NOMO-1 treated with dmso at 0.1 percent for 144 hours (cell line): Measurements from ENCODE around the gene IFNAR1.
"Not testable (repeated sequence)": the region's sequence is repeated elsewhere in the genome, so short reads cannot be mapped to it uniquely, and the experiment has no call there.

ENCODE experiments used
- DNase-seq: peaks from one replicate; lab custom pipeline; 2025; ENCODE audit not compliant: unreplicated experiment; lab: John Stamatoyannopoulos, UW

The IFNAR1 gene

GRCh38 chr21:33374450-33375096, 49.8 kb downstream of the IFNAR1 start:
- DNase-seq, result peak; percentile 66

GRCh38 chr21:33375101-33375644, 50.4 kb downstream of the IFNAR1 start:
- no peak for DNase-seq

GRCh38 chr21:33377221-33377920, 52.6 kb downstream of the IFNAR1 start:
- DNase-seq, result no peak

GRCh38 chr21:33378081-33378480, 53.3 kb downstream of the IFNAR1 start:
- no peak for DNase-seq

GRCh38 chr21:33379934-33380333, 55.2 kb downstream of the IFNAR1 start:
- peak; percentile 71 for DNase-seq

- DNase-seq, result peak; percentile 87
Measured at GRCh38 chr21:33380483-33380998, 55.8 kb downstream of the IFNAR1 start.

- DNase-seq, result not testable (repeated sequence)
Measured at GRCh38 chr21:33381381-33381780, 56.6 kb downstream of the IFNAR1 start.

GRCh38 chr21:33383056-33383888, 58.5 kb downstream of the IFNAR1 start:
- peak; percentile 96 for DNase-seq

- DNase-seq, result no peak
Measured at GRCh38 chr21:33384841-33385331, 60.1 kb downstream of the IFNAR1 start.

GRCh38 chr21:33386222-33386784, 61.5 kb downstream of the IFNAR1 start:
- no peak for DNase-seq

- no peak for DNase-seq
Measured at GRCh38 chr21:33387294-33387693, 62.5 kb downstream of the IFNAR1 start.

GRCh38 chr21:33388188-33388587, 63.4 kb downstream of the IFNAR1 start:
- DNase-seq, result peak; percentile 60

GRCh38 chr21:33390479-33390878, 65.7 kb downstream of the IFNAR1 start:
- no peak for DNase-seq

- peak; percentile 39 for DNase-seq
Measured at GRCh38 chr21:33391656-33392055, 66.9 kb downstream of the IFNAR1 start.

GRCh38 chr21:33392284-33392985, 67.7 kb downstream of the IFNAR1 start:
- no peak for DNase-seq

- DNase-seq, result no peak
Measured at GRCh38 chr21:33393348-33393747, 68.6 kb downstream of the IFNAR1 start.

- DNase-seq, result peak; percentile 86
Measured at GRCh38 chr21:33394260-33394659, 69.5 kb downstream of the IFNAR1 start.

- no peak for DNase-seq
Measured at GRCh38 chr21:33395891-33396331, 71.1 kb downstream of the IFNAR1 start.

GRCh38 chr21:33396436-33396835, 71.7 kb downstream of the IFNAR1 start:
- no peak for DNase-seq

GRCh38 chr21:33396951-33397350, 72.2 kb downstream of the IFNAR1 start:
- DNase-seq, result no peak
